HepG2 (cell line): ENCODE results near the gene EPO. TPM values are rescaled to one million over a fixed set of nuclear protein-coding genes. Genes with fewer than 3 reads are reported as not detected.

ENCODE experiments used
- ATAC-seq: fragments of 200-7000 bp; cut with Tn5 transposase; 3 replicates; pipeline ENCODE4 v1.9.1; 2020; ENCODE audit warnings: mild to moderate bottlenecking, moderate library complexity
- BruUV-seq: library from RNA; stranded (reverse); fragments of 400-500 nt; replicated peaks from 2 replicates; lab custom pipeline; 2021; lab: Mats Ljungman, UMichigan
- CTCF ChIA-PET: fragments of 300-600 bp; formaldehyde crosslinking; extraction: SDS; loops from one replicate; lab custom pipeline; 2021; ENCODE audit warnings: low total read pairs, inconsistent platforms, low intra/inter-chr PET ratio; lab: Yijun Ruan, JAX
- POLR2A ChIA-PET: fragments of 350-600 bp; sonication (Branson Sonifier 250); formaldehyde crosslinking; loops from one replicate; lab custom pipeline; 2020; ENCODE audit warnings: antibody characterized with exemption, inconsistent platforms; lab: Yijun Ruan, JAX
- DNase-seq: peaks from one replicate; pipeline ENCODE4 v3.0.0-alpha.2; 2015; ENCODE audit warnings: low spot score
- FAIRE-seq: peaks from 3 replicates; lab custom pipeline; 2011; peaks lifted over from hg19 to GRCh38; lab: Jason Lieb, UNC
- H2AFZ ChIP-seq: one replicate; pipeline ENCODE4 v1.6.1; 2011; ENCODE audit warnings: low read length, inconsistent platforms
- H3K27ac ChIP-seq: fragments of 300-600 bp; 3 replicates; pipeline ENCODE4 v1.8.0; 2011; ENCODE audit warnings: mixed run types, mild to moderate bottlenecking, mixed read lengths, low read length, inconsistent platforms; ENCODE audit not compliant: insufficient read depth; ENCODE audit errors: extremely low read length
- H3K27me3 ChIP-seq, 2 experiments: fragments of 200-600 bp in 1 of 2; 2 replicates in 1 of 2; 3 replicates in 1 of 2; pipeline versions ENCODE4 v1.6.0 to v1.8.0; 2011; ENCODE audit warnings: low read length in 2 of 2, mild to moderate bottlenecking in 2 of 2, moderate library complexity in 2 of 2, inconsistent platforms in 1 of 2; ENCODE audit not compliant: insufficient read depth in 2 of 2, control insufficient read depth in 1 of 2
- H3K36me3 ChIP-seq, 2 experiments: fragments of 200-600 bp in 1 of 2; replicated peaks in 1 of 2; 2 replicates in 1 of 2; 3 replicates in 1 of 2; pipeline versions ENCODE4 v1.5.1 to v1.8.0; 2011; ENCODE audit warnings: low read length in 2 of 2, inconsistent platforms in 1 of 2; ENCODE audit not compliant: insufficient read depth in 2 of 2, control insufficient read depth in 1 of 2
- H3K4me1 ChIP-seq: 2 replicates; pipeline ENCODE4 v1.5.1; 2012; ENCODE audit warnings: low read length, inconsistent platforms; ENCODE audit not compliant: insufficient read depth
- H3K4me2 ChIP-seq: 2 replicates; pipeline ENCODE4 v1.6.0; 2011; ENCODE audit warnings: low read depth, low read length, inconsistent platforms
- H3K4me3 ChIP-seq, 3 experiments: fragments of 200-600 bp in 1 of 3; sonication (generic), shearing (Covaris generic) in 1 of 3; replicated peaks in 1 of 3; 2 replicates each; pipeline ENCODE4 v1.5.1; 2011 to 2016; ENCODE audit warnings: low read length in 3 of 3, inconsistent platforms in 2 of 3, low read depth in 2 of 3, mild to moderate bottlenecking in 2 of 3, control low read depth in 1 of 3, mixed read lengths in 1 of 3; ENCODE audit not compliant: insufficient read depth in 1 of 3
- H3K79me2 ChIP-seq: one replicate; pipeline ENCODE4 v1.6.1; 2011; ENCODE audit warnings: low read length, inconsistent platforms; ENCODE audit not compliant: insufficient read depth
- H3K9ac ChIP-seq: 2 replicates; pipeline ENCODE4 v1.6.0; 2011; ENCODE audit warnings: mild to moderate bottlenecking, low read depth, low read length, inconsistent platforms; ENCODE audit not compliant: insufficient read depth
- H3K9me3 ChIP-seq: 2 replicates; pipeline ENCODE4 v1.5.1; 2012; ENCODE audit warnings: mild to moderate bottlenecking, low read length
- H4K20me1 ChIP-seq: 2 replicates; pipeline ENCODE4 v1.6.0; 2011; ENCODE audit warnings: inconsistent platforms, mild to moderate bottlenecking, low read length, moderate library complexity; ENCODE audit not compliant: insufficient read depth
- RELA ChIP-seq: sonication (generic); formaldehyde crosslinking; IDR thresholded peaks from 2 replicates; pipeline ENCODE4 v1.4.0; 2020; ENCODE audit warnings: missing genetic modification reagents
- ZFX ChIP-seq: sonication (generic); formaldehyde crosslinking; IDR thresholded peaks from 2 replicates; pipeline ENCODE4 v1.4.0; 2020; ENCODE audit warnings: mild to moderate bottlenecking, low read depth, missing genetic modification reagents, moderate library complexity
- ZFY ChIP-seq: sonication (generic); formaldehyde crosslinking; IDR thresholded peaks from 2 replicates; pipeline ENCODE4 v1.4.0; 2020; ENCODE audit warnings: missing genetic modification reagents
- ZNF563 ChIP-seq: sonication (generic); formaldehyde crosslinking; IDR thresholded peaks from 2 replicates; pipeline ENCODE4 v1.8.0; 2022; ENCODE audit warnings: mild to moderate bottlenecking, moderate library complexity, missing genetic modification reagents
- ZSCAN22 ChIP-seq: sonication (generic); formaldehyde crosslinking; IDR thresholded peaks from 2 replicates; pipeline ENCODE4 v1.4.0; 2020; ENCODE audit warnings: mild to moderate bottlenecking, missing genetic modification reagents
- WGBS: methylation state at CpG from one replicate; pipeline ENCODE4 v1.1.6; 2017; ENCODE audit warnings: low lambda C conversion rate; 5-methylcytosine and 5-hydroxymethylcytosine counted together
- in situ Hi-C: cut with HindIII; loops from 2 replicates; pipeline ENCODE4 v1.10.0; 2017; ENCODE audit warnings: low pct_unique_long_range_greater_than_20kb; ENCODE audit not compliant: extremely low pct_ligation_motif_present
- intact Hi-C: fragments of 100-400 bp; cut with micrococcal nuclease; formaldehyde crosslinking; loops from one replicate; pipeline ENCODE4 v1.10.0; 2022; ENCODE audit not compliant: unreplicated experiment
- polyA plus RNA-seq, 8 experiments: library from polyadenylated mRNA; depleted of rRNA in 3 of 8; stranded (reverse) in 7 of 8; unstranded in 1 of 8; fragments of >200 nt; fragmentation: Illumina TruSeq in 4 of 8; extraction: Trizol in 4 of 8; gene quantifications; 2 replicates each; pipeline versions ENCODE4 v1.2.1 to v1.2.3, GENCODE V29; 2011 to 2016; ENCODE audit warnings: low read depth in 4 of 8, missing spikeins in 1 of 8, mixed read lengths in 1 of 8; ENCODE audit not compliant: insufficient read depth in 1 of 8
- total RNA-seq, 5 experiments: library from RNA; depleted of rRNA; stranded (reverse); fragments of >200 nt; fragmentation: Illumina TruSeq; extraction: Trizol; gene quantifications; 2 replicates each; pipeline ENCODE4 v1.2.3, GENCODE V29; 2016; ENCODE audit warnings: low read depth in 1 of 5
- TF ChIP-seq, protein P1 (sequence below): sonication (generic); formaldehyde crosslinking; IDR thresholded peaks from 2 replicates; pipeline ENCODE4 v1.4.0; 2020; ENCODE audit warnings: missing genetic modification reagents, borderline replicate concordance
- TF ChIP-seq, protein P2 (sequence below): sonication (generic); formaldehyde crosslinking; IDR thresholded peaks from 2 replicates; pipeline ENCODE4 v1.4.0; 2020; ENCODE audit warnings: missing genetic modification reagents; ENCODE audit errors: not compliant biosample characterization
- TF ChIP-seq, protein P3 (sequence below): sonication (generic); formaldehyde crosslinking; IDR thresholded peaks from 2 replicates; pipeline ENCODE4 v1.8.0; 2022; ENCODE audit warnings: missing genetic modification reagents, mild to moderate bottlenecking, borderline replicate concordance
- TF ChIP-seq, protein P4 (sequence below): sonication (generic); formaldehyde crosslinking; IDR thresholded peaks from 2 replicates; pipeline ENCODE4 v1.5.0; 2020; ENCODE audit warnings: missing genetic modification reagents

Gene EPO
- total and polyA plus RNA-seq, 2 of the 13 experiments (the other 11 are each of a cell fraction or from before 2014, with no cell fraction given): 10.3 to 25.7 TPM

DNA sequence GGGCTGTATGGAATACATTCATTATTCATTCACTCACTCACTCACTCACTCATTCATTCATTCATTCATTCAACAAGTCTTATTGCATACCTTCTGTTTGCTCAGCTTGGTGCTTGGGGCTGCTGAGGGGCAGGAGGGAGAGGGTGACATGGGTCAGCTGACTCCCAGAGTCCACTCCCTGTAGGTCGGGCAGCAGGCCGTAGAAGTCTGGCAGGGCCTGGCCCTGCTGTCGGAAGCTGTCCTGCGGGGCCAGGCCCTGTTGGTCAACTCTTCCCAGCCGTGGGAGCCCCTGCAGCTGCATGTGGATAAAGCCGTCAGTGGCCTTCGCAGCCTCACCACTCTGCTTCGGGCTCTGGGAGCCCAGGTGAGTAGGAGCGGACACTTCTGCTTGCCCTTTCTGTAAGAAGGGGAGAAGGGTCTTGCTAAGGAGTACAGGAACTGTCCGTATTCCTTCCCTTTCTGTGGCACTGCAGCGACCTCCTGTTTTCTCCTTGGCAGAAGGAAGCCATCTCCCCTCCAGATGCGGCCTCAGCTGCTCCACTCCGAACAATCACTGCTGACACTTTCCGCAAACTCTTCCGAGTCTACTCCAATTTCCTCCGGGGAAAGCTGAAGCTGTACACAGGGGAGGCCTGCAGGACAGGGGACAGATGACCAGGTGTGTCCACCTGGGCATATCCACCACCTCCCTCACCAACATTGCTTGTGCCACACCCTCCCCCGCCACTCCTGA, 2.4 kb downstream of the EPO start:
- Histone ChIP-seq H3K9ac (peak overlapping the region; percentile 30; the same call in 1 of the 2 replicates), H3K4me1 (peaks cover 91% of the 10 kb centered on the region), H4K20me1 (no peaks in the 10 kb centered on the region), H3K27me3 (no peaks in the 10 kb centered on the region; a peak in 1 of 5 replicates), H3K36me3 (no peaks in the 10 kb centered on the region), H3K4me3 (peak overlapping the region in 2 of 3 experiments; percentile 6 to 46; a peak in 1 of 6 replicates), H2AFZ (no peak overlapping the region), H3K9me3 (no peaks in the 10 kb centered on the region), H3K4me2 (peak overlapping the region; percentile 92), H3K27ac (peak overlapping the region; percentile 44), H3K79me2 (peaks cover 9% of the 10 kb centered on the region)
- CTCF ChIA-PET: no interaction called here
- in situ Hi-C loops: no loop called here
- no peak for ATAC-seq
- WGBS: 89% methylated on average over 13 of the region's 17 CpGs
- FAIRE-seq: no peak
- no TSS peak for BruUV-seq
- POLR2A ChIA-PET: interaction anchor here (5.9 kb wide), 1 partner anchor 16 kb away, joined by 59 read pairs; the partner anchor contains the start of gene POP7
- no peak for DNase-seq
- intact Hi-C loops: no loop called here
- TF ChIP-seq, protein P1, sequence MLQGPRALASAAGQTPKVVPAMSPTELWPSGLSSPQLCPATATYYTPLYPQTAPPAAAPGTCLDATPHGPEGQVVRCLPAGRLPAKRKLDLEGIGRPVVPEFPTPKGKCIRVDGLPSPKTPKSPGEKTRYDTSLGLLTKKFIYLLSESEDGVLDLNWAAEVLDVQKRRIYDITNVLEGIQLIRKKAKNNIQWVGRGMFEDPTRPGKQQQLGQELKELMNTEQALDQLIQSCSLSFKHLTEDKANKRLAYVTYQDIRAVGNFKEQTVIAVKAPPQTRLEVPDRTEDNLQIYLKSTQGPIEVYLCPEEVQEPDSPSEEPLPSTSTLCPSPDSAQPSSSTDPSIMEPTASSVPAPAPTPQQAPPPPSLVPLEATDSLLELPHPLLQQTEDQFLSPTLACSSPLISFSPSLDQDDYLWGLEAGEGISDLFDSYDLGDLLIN: peak; percentile 48; the same call in 1 of the 2 replicates
- no peak for TF ChIP-seq ZSCAN22 (CRISPR knock-in tag)
- peak; percentile 16; the same call in 1 of the 2 replicates for TF ChIP-seq ZFY (CRISPR knock-in tag)
- no peak for TF ChIP-seq RELA (CRISPR knock-in tag)
- peak; percentile 42; the same call in 1 of the 2 replicates for TF ChIP-seq ZFX (CRISPR knock-in tag)
- TF ChIP-seq, protein P2, sequence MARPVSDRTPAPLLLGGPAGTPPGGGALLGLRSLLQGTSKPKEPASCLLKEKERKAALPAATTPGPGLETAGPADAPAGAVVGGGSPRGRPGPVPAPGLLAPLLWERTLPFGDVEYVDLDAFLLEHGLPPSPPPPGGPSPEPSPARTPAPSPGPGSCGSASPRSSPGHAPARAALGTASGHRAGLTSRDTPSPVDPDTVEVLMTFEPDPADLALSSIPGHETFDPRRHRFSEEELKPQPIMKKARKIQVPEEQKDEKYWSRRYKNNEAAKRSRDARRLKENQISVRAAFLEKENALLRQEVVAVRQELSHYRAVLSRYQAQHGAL (CRISPR knock-in tag): no peak
- TF ChIP-seq, protein P3, sequence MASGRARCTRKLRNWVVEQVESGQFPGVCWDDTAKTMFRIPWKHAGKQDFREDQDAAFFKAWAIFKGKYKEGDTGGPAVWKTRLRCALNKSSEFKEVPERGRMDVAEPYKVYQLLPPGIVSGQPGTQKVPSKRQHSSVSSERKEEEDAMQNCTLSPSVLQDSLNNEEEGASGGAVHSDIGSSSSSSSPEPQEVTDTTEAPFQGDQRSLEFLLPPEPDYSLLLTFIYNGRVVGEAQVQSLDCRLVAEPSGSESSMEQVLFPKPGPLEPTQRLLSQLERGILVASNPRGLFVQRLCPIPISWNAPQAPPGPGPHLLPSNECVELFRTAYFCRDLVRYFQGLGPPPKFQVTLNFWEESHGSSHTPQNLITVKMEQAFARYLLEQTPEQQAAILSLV (CRISPR knock-in tag): 0 out of 2 replicates have a peak, but pooled peaks have one; percentile 11
- TF ChIP-seq ZNF563: no peak
- TF ChIP-seq, protein P4, sequence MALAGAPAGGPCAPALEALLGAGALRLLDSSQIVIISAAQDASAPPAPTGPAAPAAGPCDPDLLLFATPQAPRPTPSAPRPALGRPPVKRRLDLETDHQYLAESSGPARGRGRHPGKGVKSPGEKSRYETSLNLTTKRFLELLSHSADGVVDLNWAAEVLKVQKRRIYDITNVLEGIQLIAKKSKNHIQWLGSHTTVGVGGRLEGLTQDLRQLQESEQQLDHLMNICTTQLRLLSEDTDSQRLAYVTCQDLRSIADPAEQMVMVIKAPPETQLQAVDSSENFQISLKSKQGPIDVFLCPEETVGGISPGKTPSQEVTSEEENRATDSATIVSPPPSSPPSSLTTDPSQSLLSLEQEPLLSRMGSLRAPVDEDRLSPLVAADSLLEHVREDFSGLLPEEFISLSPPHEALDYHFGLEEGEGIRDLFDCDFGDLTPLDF (CRISPR knock-in tag): no peak
